ENCODE results near the gene IL1F10.

Gene IL1F10

GRCh38 chr2:113067681-113068080 lies at the start of gene IL1F10:
Gene IL1F10, plus strand, starts transcription at chr2:113067970. Its CDS starts 4,769 bp downstream, at chr2:113072739.
- DNase-seq: no peak

DNA sequence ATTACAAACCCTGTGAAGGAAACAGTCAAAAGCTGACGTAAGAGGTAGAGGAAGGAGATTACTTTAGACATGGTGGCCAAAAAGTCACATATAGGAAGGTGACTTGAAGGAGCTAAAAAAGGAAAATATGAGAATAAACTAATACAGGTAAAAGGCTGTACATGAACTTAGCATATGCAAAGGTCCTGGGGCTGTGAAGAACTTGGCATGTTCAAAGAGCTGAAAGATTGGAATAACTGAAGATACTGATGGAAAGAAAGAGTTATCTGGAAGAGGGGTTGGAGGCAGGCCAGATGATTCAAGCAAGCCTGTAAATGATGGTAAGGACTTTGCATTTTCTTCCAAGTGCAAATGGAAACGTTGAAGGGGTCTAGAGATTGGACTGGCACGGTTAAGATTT lies 49.3 kb upstream of the IL1F10 start:
- no peak for DNase-seq

- no peak for DNase-seq
Observed at GRCh38 chr2:113021312-113021711, 46.5 kb upstream of the IL1F10 start.

DNA sequence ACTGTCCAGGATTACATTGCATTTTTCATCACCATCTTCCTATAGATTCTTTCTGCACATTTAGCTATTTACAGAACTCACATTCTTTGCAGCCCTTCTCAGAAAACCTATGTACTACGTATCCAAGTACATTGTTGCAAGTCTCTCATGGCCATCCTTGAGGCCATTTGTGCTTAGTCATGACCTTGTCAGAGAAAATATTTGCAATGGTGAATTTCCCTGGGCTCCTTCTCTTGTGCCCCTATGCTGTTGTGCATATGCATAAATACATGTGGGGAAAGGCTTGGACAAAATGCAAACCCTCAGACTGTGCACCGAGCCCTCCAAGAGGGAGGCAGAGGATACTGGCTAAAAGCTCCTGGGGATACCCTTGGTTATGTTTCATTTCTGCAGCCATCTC lies 43.0 kb upstream of the IL1F10 start:
- DNase-seq: no peak

- DNase-seq: no peak
Observed at GRCh38 chr2:113025737-113026136, 42.0 kb upstream of the IL1F10 start.

DNA sequence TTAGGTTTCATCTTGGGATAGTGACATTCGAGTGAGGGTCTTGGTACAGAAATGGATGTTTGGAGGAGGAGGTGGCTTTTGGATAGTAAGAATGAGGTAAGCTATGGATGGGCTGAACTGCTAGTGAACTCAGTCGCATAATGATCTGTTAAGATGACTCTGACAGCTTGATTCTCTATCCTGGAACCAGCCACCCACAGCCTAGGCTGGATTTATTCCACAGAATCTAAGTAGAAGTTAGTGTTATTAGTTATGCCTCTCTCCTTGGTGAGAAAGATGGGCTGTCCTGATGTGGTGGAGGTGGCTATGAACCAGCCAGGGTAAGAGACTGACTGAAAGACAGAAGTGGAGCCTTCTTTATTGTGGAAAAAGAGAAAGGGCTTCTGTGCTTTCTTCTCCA lies 40.1 kb upstream of the IL1F10 start:
- no peak for DNase-seq

DNA sequence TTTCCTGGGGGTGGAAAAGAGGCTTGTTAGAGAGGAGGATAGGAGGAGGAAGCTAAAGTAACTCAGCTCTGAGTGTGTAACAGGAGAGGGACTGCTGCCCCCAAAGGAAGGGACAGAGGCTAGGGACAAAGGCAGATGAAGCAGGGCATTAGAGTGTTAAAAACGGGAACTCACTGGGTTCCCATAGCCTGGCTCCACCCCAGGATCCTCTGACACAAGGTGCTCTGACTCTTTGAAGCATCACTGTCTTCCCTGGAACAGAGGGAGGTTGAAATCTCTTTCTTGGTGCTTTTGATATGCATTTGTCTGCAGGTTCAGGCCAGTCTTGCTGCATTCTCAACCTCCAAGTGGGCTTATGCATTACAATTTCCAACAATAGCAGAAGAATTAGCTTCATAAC lies 39.7 kb upstream of the IL1F10 start:
- no peak for DNase-seq

GRCh38 chr2:113032737-113033136 lies 35.0 kb upstream of the IL1F10 start:
- no peak for DNase-seq

DNA sequence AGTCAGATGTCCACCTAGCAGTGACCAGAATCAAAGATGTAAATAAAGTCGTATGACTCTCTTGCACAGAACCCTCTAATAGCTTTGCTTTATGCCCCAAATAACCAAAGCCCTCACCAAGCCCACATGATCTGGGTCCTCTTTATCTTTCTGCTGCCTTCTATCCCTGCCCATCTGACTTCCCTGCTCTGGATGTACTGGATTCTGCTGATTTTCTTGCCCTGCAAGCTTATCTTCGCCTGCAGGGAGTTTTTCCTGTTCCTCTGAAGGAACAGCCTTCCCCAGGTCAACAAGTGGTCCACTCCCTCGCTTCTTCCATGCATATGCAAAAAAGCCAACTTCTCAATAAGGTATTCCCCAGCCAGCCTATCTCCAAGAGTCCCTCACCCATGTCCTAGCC lies 33.8 kb upstream of the IL1F10 start:
- no peak for DNase-seq

GRCh38 chr2:113036763-113037162 lies 31.0 kb upstream of the IL1F10 start:
- DNase-seq: no peak

DNA sequence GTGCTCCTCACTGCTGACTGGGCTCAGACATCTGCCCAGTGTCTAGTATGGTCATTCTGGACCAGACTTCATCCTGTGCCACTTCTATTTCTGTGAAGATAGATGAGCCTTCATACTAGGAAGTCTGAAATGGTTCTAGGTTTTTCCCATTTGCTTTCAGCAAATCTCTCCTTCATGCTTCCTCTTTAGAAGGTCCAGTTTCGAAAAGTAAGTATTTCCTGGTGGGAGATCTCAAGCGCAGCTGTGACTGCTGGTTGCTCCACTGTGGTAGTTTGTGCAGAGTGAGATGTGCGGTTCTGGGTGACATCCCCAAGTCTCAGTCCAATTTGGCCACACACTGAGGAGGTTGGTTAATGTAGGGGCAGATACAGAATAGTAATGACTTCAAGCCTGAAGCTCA lies 29.5 kb upstream of the IL1F10 start:
- DNase-seq: no peak

- DNase-seq: no peak
Observed at GRCh38 chr2:113039158-113039557, 28.6 kb upstream of the IL1F10 start.

DNA sequence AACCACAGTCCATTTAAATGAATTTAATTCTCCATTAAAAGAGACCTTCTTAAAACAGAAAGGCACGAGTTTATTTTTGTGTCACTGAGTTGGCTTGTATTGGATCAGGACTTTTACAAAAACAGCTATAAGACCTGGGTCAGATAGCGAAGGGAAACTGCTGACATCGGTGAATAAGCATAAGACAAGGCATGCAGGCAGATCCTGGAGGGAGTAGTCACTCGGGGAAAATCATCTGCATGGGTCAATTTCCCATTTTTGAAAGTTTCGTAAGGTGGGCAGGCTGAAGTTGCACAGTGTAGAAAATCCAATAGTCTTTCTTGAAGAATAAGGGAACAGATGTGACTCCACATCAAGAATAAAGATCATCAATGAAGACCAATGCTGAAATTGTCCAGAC lies 28.1 kb upstream of the IL1F10 start:
- DNase-seq: no peak

GRCh38 chr2:113041871-113042270 lies 25.9 kb upstream of the IL1F10 start:
- DNase-seq: no peak

DNA sequence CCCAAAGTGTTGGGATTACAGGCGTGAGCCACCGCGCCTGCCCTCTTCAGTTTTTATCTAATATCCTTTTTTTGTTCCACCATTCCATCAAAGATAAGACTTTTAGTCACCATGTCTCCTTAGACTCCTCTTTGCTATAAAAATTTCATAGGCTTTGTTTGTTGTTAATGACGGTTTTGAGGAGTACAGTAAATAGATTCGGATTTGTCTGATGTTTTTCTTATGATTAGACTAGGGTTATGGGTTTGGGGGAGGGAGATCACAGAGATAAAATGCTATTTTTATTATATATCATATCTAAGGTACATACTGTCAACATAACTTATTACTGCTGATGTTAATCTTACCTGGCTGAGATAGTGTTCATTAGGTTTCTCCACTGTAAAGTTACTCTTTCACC lies 21.3 kb upstream of the IL1F10 start:
- no peak for DNase-seq

GRCh38 chr2:113050921-113051895 lies 16.6 kb upstream of the IL1F10 start:
- DNase-seq: no peak

GRCh38 chr2:113052396-113052917 lies 15.3 kb upstream of the IL1F10 start, which contains the start of gene IL36B:
Gene IL36B, minus strand, starts transcription at chr2:113052867.
- DNase-seq: no peak

DNA sequence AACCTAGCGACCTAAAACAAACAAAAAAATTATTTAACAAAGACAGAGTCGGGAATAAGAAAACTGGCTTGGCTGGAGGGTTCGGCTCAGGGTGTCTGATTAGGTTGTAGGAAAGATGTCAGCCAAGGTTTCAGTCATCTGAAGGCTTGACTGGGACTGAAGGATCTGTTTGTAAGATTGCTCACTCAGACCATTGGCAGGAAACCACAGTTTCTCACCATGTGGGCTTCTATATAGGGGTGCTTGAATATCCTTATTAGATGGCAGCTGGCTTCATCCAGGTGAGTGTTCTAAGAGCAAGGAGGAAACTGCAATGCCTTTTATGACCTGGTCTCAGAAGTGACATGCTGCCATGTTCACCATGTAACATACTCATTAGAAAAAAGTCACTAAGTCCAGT lies 14.1 kb upstream of the IL1F10 start:
- no peak for DNase-seq

GRCh38 chr2:113054066-113054465 lies 13.7 kb upstream of the IL1F10 start:
- no peak for DNase-seq

- no peak for DNase-seq
Observed at GRCh38 chr2:113056521-113056920, 11.2 kb upstream of the IL1F10 start.

GRCh38 chr2:113057117-113057516 lies 10.7 kb upstream of the IL1F10 start:
- DNase-seq: no peak

DNA sequence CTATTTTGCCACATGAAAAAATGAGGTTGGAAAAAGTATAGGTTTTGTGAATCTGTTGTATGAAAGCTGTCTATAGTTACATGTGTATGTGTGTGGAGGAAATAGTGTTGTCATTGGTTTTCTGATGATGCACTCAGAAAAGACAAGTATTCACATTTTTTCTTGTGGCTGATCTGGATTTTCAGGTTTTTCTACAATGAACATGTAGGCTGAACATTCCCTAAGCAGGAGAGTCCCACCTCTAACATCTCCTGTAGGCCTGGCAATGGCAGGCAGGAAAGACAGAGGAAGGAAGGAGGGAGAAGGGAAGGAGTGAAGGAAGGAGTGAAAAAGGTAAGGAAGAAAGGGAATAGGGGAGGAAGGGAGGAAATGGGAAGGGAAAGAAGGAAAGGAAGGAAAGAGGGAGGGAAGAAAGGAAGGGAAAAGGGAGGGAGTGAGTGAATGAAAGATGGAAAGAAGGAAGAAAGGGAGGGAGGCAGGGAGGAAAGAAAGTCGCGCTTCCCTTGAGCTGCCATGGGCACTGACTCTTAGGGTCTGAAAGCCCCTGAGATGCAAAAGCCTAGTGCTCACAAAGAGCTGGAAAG lies 9.3 kb upstream of the IL1F10 start:
- DNase-seq: no peak

DNA sequence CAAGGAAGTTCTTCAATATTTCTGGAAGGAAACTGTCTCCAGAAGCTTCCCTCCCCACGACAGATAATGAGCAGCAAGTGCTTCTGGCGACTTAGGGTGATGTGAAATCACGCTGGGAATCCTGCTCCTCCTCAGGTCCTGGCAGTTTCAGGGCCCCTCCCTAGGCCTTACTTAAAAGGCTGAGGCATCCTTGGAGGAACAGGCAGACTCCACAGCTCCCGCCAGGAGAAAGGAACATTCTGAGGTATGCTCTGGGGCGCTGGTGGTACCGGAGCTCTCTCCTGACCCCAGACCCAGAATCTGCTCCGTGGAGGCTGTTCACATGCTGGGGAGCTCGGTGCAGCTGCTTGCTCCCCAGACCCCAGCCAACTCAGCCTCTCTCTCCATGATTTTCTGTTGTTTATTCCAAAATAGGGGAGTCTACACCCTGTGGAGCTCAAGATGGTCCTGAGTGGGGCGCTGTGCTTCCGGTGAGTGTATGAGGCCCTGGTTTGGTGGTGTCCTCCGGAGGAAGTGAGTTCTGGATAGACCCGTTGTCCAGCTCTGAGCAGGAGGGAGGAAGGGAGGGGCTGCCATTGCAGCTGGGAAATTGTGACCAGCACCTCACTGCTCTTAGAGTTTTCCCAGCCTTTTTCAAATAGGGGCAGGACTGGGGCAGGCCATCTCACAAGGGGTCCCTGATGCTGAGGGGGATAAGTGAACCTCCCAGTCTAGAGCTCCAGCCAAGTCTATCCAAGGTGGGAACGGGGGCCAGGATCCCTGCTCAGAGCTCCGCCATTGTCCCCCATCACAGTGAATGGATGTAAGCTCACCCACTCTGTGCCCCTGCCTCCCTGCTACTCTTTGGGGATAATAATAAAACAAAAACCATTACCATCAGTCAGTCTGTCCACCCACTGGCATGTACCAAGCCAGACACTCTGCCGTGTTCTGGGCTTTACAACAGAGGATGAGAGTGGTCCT lies 8.5 kb upstream of the IL1F10 start, which contains the start of gene IL36RN:
TSS of gene IL36RN (plus strand) at position 201 of the 963 bp plus-strand sequence. CDS start at position 442, 241 bp downstream.
- no peak for DNase-seq

All from NCI-H1092 treated with DMSO at 0.1 percent for 48 hours (cell line).